ENCODE results near the gene MCUB. TPM values are rescaled to one million over a fixed set of nuclear protein-coding genes. Genes with fewer than 3 reads are reported as not detected.

The MCUB gene
- total and polyA plus RNA-seq, 9 of the 15 experiments (the other 6 are each of a cell fraction or from before 2014, with no cell fraction given) = 1.4 to 21.5 (median 5.4) TPM

DNA sequence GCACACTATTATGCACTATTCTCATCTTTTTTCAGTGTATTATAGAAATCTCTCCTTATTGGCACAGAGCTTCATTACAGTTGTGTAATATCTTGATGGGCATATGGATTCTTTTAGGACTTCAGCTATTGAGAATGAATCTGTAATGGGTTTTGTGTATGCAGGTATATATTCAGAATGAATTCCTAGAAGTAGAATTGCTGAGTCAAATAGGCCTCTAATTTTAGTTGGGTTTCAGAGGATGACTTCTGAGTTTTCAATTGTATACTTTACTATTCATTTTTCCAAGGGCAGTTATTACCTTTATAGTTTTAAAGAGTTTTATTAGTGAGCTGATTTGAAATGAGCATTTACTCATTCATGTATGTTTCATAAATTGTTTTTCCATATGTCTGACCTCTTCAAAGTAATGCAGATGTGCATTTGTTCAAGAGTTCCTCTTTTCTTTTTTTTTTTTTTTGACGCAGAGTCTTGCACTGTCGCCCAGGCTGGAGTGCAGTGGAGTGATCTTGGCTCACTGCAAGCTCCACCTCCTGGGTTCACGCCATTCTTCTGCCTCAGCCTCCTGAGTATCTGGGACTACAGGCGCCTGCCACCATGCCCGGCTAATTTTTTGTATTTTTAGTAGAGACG is 123.7 kb downstream of the MCUB start (continued):
- TF ChIP-seq ETS1 (conservative IDR thresholded peaks at IDR 0.05; ENCODE audit: control insufficient read depth, low read depth, low read length) (no peak), NEUROD1 (IDR thresholded peaks at IDR 0.05; ENCODE audit: borderline replicate concordance, low read depth, low read length, partially characterized antibody) (no peak), AFF1 (IDR thresholded peaks at IDR 0.05; ENCODE audit: low read depth in 1 of 2, partially characterized antibody in 2 of 2) (no peak), ZNF589 (CRISPR knock-in tag; IDR thresholded peaks at IDR 0.05; ENCODE audit: low read depth) (no peak), ZNF316 (IDR thresholded peaks at IDR 0.05) (peak; percentile 67), ZBTB7A (IDR thresholded peaks at IDR 0.05; ENCODE audit: borderline replicate concordance, control insufficient read depth, low read depth, low read length) (no peak)
